NOMO-1 treated with DMSO at 0.1 percent for 48 hours (cell line): Measurements from ENCODE around the gene SLC8A2.
A peak's percentile ranks its signal among the peaks of the same experiment; 100 is the strongest.

ENCODE experiments used
- DNase-seq: peaks from one replicate; lab custom pipeline; 2025; ENCODE audit not compliant: unreplicated experiment; lab: John Stamatoyannopoulos, UW

Gene SLC8A2

DNA sequence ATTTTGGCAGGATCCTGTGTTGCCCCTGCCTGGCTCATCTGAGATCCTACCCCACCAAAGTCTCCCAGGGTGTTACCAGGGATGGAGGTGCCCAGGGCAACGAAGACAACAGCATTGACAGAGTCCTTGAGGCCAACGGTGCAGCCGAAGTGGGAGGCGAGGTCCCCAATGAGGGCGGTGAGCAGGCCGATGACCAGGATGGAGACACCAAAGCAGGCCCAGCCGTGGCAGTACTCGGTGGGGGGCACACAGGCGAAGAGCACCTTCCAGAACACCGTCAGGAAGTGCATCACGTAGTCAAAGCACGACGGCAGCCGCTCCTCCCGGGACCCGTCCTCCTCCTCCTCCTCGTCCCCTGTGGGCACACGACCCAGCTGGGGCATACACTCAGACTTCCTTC lies 39.6 kb downstream of the SLC8A2 start:
- DNase-seq = no peak

DNA sequence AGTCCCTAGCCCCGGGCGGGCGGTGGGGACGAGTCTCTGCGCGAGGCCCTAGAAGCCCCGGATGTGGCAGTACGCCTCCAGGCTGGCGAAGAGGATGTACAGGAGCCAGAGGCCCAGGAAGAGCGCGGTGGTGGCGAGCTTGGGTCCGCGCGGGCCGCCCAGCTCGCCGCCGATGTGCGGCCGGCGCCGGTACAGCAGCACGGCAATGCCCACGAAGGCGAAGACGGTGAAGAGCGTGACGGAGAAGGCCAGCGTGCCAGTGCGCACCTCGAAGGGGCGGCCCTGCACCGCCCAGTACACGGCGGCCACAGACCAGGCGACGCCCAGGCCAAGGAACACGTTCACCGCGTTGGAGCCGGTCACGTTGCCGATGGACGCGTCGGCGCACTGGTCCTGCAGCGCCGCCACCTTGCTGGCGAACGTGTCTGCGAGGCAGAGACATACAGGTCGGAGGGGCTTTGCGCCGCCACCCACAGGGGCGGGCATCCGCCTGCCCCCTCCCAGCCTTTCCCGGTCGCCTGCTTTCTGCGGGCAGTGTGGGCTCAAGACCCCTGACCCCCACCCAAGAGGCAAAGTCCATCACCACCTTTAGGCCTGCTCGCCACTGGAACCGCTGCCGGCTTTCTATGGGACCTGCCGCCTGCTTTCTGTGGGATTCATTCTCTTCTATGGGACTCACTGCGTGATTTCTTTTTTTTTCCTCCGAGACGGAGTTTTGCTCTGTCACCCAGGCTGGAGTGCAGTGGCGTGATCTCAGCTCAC lies 41.5 kb downstream of the SLC8A2 start:
- DNase-seq = no peak

DNA sequence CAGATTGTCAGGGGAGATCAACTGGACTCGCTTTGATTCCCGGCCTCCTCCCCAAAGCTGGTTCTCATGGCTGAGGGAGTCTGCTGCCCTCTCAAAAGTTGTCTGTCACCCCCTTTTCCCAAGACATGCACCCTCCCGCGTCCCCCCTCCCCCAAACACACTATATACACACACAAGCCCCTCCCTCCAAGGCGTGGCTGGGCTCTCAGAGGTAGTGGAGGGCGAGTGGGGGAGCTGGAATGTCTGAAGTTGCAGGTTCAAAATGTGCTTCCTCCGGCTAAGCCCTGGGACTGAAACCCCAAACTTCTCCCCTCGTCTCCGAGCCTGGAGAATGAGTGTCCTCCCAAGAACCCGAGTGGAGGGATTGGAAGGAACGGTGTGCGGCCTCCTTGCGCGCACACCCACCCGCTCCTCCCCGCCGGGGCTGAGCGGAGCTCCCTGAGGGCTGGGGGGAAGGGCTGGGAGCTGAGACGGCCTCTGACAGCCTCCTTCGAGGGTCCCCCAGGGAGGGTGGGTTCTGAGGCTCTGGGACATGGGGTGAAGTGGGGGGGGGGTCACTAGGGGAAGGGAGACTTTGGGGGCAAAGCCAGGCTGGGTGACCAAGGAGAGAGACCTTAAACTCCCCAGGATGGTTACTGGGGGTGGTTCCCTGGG lies 42.4 kb downstream of the SLC8A2 start:
- DNase-seq = no peak

DNA sequence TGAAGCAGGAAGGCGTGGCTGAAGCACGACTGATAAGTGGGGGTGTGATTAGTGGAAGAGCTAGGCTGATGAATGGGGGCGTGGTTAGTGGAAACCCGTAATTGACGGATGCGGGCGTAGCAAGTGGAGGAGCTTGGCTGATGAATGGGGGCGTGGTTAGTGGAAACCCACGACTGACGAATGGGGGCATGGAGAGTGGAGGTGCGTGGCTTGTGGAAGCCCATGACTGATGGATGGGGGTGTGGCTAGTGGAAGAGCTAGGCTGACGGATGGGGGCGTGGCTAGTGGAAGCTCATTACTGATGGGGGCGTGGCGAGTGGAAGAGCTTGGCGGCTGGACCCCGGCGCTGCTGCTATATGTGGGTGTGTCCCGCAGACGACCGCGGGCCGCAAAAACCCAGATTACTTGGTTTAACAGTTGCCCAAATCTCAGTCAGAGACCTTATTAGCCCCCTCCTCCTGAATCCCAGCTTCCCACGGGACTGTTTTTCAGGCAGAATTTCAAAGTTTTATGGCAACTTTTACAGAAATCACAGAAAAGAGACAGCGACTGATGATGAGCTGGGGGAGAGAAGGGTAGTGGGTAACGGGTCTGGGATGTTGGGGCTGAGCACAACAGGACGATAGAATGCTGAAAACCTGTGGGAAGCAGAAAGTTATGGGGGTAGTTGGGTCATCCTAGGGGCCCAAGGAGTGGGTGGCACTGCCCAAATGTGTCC lies 43.4 kb downstream of the SLC8A2 start:
- DNase-seq = peak; percentile 97

DNA sequence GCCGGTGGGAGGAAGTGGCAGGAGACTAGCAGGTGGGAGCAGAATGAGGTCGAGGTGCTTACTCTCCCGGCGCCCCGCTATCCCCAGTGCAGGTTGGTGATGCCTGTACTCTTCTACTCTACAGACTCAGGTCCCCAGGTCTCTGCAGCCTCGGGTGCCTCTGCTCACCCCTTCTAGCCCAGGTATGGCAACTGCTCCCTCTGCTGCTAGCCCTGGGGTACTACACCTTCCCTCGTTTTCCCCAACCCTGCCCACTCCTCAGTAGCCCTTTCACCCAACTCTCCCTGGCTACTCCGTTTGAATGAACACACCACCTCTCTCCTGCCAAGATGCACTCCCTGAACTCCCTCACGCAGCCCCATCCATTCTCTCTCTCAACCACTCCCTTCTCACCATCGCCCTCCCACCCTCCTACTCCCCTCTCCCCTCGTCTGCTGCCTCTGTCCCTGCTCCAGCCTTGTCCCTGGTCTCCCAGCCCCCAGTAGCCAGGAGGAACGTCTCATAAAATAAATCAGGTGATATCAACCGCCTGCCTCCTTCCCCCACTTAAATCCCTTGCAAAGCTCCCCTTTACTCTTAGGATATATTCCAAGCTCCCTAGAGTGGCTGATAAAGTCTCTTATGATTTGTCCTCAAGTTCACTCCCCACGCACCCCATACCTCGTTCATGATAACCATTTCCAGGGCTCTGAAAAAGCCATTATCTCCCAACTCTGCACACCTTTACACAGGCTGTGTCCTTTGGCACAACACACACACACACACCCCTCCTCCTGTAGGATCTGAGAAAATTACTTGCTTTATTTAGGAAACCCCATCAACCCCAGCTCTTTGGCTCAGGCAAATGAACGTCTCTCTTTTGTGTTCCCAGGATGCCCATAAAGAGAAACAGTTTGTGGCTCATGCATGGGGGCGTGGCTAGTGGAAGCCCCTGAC lies 44.2 kb downstream of the SLC8A2 start:
- DNase-seq = peak; percentile 41

DNA sequence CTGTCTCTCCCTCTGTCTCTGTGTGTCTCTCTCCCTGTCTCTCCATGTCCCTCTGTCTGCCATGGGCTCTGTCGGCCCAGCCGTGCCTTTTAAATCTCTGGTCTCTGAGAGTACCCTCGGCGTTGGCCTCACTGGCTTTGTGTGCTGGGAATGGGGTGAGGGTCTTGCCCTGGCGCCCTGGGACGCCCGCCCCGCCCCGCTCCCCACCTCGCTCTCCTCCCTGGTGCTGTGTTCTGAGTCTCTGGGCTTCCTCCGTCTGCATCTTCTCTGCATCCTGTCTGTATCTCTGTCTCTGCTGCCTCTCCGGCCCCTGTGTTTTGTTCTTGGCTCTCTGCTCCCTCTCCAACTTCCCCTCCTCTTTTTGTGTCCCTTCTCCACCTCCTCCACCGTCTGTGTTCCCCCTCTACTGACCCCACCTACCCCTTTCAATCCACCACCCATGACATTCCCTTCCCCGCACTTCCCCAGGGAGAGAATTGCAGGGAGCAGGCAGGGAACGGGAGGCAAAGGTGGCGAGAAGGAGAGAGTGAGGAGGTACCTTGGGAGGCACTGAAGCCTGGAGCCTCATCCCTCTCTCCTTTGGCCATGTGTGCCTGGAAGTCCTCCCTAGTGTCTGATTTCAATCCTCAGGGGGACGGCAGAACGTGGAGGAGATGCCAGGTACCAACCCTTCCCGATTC lies 48.4 kb downstream of the SLC8A2 start:
- DNase-seq = no peak

DNA sequence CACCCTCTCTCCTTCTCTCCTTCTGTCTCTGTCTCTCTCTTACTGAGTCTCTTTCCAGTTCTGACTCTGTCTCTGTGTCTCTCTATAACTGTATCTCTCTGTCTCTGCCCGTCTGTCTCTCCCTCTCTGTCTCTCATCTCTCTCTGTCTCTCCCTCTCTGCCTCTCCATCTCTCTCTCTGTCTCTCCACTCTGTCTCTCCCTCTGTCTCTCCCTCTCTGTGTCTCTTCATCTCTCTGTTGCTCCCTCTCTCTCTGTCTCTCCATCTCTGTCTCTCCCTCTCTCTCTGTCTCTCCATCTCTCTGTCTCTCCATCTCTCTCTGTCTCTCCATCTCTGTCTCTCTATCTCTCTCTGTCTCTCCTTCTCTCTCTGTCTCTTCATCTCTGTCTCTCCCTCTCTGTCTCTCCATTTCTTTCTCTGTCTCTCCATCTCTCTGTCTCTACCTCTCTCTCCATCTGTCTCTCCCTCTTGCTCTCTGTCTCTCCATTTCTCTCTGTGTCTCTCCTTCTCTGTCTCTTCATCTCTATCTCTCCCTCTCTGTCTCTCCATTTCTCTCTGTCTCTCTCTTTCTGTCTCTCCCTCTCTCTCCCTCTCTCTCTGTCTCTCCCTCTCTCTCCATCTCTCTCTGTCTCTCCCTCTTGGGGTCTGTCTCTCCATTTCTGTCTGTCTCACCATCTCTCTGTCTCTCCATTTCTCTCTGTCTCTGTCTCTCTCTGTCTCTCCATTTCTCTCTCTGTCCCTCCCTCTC lies 49.1 kb downstream of the SLC8A2 start:
- no peak for DNase-seq

DNA sequence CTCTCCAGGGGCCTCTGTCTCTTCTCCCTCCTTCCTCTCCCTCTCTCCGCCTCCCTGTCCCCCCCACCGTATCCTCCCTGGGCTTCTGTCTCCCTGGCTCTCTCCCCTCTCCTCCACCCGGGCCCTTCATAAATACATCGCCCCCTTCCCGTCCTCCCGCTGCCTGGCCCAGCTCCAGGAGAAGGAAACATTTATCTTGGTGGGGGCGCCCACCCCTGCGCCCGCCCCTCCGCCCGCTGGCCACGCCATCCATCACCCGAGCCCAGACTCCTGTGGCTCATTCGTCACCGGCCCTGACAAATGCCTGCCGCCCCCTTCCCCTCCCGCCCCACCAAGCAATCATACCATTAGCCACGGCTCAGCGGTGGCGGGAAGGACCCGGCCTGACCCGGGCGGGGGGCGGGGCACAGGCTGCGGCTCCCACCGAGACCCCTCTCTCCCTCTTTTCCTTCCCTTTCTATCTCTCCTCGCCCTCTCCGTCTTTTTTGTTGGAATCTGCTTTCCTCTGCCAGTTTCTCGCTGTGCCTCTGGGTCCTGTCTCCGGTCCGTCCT lies 49.8 kb downstream of the SLC8A2 start:
- no peak for DNase-seq

DNA sequence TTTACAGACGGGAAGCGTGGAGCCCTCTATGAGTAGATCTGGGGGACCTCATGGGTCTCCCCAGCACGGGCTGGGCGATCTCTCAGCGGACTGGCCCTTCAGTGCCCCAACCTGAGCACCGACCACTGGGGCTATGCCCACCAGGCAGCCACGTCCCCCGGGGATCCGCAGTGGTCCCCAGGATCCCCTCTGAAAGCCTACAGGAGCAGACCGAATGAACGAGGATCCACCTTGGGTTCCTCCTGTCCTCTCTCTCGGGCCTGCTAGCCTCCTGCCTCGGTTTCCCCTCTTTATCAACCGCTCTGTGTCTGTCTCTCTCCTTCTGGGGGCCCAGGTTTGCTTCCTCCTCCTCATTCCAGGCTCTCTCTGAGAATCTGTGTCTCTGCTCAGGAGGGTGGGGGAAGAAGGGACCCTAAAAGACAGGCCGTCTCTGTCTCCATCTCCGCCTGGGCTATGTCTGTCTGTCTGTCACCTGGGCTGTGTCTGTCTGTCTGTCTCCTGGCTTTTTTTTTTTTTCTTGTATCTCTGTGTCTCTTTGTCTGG lies 50.4 kb downstream of the SLC8A2 start:
- no peak for DNase-seq

DNA sequence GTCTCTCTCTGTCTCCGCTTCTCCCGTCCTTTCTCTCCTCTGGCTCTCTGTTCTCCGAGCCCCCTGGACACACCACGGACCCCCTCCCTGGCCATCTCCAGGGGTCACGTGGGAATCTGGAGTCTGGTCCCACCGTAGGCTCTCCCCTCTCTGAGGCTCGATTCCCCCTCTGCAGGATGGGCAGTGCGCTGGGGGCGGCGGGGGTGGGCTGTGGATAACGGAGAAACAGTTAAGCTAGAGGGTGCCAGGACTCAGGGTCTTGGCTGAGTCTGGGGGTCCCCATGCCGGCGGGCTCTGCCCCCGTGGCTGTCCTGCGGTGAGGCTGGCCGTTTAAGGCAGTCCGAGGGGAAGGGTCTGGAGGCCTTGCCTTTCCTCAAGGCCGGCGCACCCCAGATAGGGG lies 51.9 kb downstream of the SLC8A2 start:
- DNase-seq = no peak

DNA sequence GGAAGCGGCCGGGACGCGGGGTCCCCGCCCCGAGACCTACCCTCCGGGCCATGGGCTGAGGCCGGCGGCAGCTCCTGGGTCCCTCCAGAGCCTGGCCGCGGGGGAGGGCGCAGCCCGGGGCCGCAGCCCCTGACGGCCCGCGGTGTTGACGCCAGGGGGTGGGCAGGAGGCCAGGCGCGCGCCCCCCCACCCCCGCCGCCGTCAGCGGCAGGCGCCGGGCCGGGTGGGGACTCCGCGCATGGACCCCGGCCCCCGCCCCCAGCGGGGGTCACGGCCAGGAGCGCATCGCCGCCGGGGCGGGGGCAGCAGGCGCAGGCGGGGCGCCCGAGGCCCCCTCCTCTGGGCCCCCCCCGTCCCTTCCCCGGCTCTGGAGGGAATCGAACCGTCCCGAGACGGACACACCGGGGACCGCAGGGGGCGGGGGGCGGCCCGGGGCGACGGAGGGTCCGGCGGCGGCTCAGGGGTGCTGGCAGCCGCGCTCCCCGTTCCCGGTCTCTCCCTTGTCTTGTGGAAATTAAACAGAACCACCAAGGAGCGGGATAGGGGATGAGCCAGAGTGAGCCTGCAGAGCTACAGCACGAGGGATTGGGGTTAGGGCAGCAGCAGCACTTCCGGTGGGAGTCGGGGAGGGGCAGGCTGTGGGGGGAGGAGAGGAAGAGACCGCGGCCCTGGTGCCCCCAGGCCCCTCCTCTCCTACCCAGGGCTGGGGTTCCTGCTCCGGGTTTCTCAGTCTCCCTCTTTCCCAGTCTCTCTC lies 52.5 kb downstream of the SLC8A2 start, which contains the start of gene MEIS3:
Gene MEIS3 (minus strand): TSS at position 498 of the 754 bp plus-strand sequence. CDS start 446 bp downstream, at position 52.
- DNase-seq = no peak

DNA sequence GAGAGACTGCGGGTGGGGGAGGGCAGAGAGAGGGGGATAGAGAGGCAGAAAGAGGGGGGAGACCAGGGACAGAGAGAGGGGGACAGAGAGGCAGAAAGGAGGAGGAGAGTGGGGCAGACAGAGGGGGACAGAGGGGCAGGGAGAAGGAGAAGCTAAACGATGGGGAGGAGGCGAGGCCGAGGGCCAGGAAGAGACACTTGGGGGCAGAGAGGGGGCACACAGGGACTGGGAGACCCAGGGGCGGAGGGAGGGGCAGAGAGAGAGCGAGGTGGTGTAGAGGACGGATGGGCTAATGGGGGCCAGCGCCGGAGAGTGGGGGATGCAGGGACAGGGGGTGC lies 53.0 kb downstream of the SLC8A2 start:
- no peak for DNase-seq

DNA sequence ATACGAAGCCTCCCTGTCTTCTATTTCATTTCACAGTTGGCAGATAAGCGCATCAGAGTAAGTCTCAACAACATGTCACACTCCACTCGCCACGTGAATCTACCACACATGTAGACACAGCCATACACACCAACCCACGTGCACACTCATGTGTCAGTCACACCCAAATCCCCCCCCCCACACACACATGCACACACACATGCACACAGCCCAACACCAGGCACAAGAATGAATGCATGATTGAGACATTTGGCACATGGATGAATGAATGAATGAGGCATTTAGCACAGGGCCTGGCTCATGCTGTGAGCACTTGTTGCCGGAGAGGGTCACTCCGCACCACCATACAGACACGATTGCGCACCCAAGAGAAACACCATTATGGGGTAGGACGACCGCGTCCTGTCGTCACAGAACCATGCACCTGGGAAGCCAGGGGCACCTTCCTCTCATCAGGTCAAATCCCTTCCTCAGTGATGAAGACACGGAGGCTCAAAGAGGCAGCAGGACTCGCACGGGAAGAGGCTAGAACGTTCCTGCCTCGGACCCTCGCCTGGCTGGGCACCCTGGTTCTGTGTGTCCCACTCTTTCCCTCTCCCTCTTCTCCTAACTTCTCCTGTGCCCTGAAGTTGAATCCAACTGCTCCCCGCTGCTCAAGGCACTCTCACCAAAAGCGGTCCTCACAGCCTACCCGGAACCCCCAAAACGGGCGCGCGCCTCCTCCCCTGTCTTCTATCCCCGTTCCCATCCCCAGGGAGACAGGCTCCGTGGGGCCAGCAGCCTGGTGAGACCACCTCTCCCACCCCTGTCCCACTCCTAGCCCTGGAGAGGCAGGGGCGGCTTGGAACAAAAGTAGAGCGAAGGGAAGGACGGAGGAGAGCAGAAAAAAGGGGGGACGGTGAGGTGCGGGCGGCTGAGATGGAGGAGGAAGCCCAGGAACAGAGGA lies 53.7 kb downstream of the SLC8A2 start:
- DNase-seq = no peak

DNA sequence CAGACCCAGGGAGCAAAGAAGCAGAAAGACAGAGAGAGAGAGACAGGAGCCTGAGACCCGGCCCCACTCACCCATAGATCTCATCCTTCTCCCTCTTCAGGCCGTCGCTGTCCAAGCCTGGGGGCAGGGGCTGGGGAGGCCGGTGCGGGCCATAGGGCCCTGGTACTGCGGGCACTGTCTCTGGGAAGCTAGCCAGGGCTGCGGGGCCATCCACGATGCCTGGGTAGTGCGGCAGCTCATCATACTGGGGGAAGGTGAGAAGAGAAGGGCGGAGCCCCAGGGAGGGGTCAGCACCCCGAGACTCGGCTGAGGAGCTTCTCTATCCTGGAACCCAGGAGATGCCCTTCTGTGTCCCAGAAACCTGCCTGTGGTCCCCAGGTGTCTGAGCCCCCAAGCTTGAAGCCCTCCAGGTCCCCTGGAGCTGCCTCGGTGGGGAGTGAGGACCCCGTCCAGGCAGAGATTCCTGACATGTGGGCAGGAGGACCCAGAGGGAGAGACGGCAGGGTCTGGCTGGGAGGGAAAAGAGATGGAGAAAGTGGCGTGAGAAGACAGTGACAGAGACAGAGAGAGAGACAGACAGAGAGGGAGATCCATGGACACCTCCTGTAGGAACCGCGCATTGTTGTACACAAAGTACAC lies 54.5 kb downstream of the SLC8A2 start:
- DNase-seq = no peak

DNA sequence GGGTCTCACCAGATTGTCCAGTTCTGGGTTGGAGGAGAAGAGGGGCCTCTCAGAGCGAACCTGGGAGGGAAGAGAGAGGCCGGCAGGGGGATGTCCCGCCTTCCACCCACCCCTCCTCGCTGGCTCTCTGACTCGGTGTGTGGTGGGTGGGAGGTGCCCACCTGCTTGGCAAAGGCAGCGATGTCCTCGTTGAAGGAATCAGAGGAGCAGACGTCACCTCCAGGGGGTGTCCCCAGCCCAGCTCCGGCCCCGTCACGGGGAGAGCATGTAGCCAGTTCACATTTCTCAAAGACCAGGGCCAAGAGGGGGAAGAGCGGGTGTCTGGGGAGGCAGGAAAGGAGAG lies 55.1 kb downstream of the SLC8A2 start:
- DNase-seq = no peak

DNA sequence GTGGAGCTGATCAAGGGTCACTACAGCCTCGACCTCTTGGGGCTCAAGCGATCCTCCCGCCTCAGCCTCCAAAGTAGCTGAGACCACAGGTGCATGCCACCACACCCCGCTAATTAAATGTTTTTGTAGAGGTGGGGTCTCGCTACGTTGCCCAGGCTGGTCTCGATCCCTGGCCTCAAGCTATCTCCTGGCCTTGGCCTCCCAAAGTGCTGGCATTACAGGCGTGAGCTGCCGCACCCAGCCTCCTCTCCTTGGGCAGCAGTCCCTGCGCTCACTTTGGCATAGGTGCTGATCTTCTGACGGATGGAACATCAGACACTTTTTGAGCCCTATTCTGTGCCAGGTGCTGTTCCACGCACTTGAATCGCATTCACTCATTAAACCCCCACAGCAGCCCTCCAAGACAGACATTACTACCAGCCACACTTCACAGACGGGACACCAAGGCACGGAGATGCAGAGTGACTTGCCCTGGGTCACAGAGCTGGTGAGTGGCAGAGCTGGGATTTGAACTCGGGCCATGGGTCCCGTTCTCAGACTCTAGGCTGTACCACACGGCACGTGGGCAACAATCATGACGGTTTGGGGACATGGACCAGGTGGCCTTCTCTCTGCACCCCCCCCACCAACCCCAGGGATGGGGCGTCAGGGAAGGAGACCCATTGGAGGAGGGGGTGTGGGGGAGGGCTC lies 55.6 kb downstream of the SLC8A2 start:
- DNase-seq = no peak
